Measurements from ENCODE around the gene MED16. TPM values are rescaled to one million over a fixed set of nuclear protein-coding genes. Genes with fewer than 3 reads are reported as not detected.
A peak's percentile ranks its signal among the peaks of the same experiment; 100 is the strongest.

MED16 gene
- total RNA-seq, 1 experiment from 2014 or later, result 69.1 TPM

GRCh38 chr19:897442-898039, 4.6 kb upstream of the MED16 start:
- no peak overlapping the region for H3K4me3 Mint-ChIP-seq (ENCODE audit: unreplicated experiment)
- ChIA-PET POLR2A (no interaction called here), CTCF (no interaction called here)
- no peaks in the 10 kb centered on the region for H3K4me1 ChIP-seq
- DNase-seq, result peak in 1 of 2 experiments; percentile 59
- H3K4me1 Mint-ChIP-seq (ENCODE audit: low read depth, unreplicated experiment), result no peaks in the 10 kb centered on the region
- H3K9me3 Mint-ChIP-seq (ENCODE audit: unreplicated experiment), result no peaks in the 10 kb centered on the region
- no peak overlapping the region for H3K4me3 ChIP-seq (ENCODE audit: low read depth, low read length)
- H3K36me3 Mint-ChIP-seq (ENCODE audit: insufficient read depth, unreplicated experiment), result peaks cover 50% of the 10 kb centered on the region
- intact Hi-C loops (cut with micrococcal nuclease; ENCODE audit: unreplicated experiment), result no loop called here
- no peaks in the 10 kb centered on the region for H3K27me3 ChIP-seq (replicated peaks; ENCODE audit: control insufficient read depth, insufficient read depth, low read length)
- H3K9me3 ChIP-seq, result no peaks in the 10 kb centered on the region
- H3K27me3 Mint-ChIP-seq (ENCODE audit: insufficient read depth, unreplicated experiment), result no peaks in the 10 kb centered on the region
- peak; percentile 28 for TF ChIP-seq CTCF (IDR thresholded peaks at IDR 0.05; ENCODE audit: insufficient read depth in 1 of 2, low read depth in 1 of 2, low read length in 1 of 2, severe bottlenecking in 1 of 2, unreplicated experiment in 1 of 2)
- no peaks in the 10 kb centered on the region for H3K36me3 ChIP-seq (ENCODE audit: control insufficient read depth, insufficient read depth, low read length)
- H3K27ac Mint-ChIP-seq (ENCODE audit: unreplicated experiment), result no peak overlapping the region
- no TSS peak for BruUV-seq (replicated peaks)

- TF ChIP-seq CTCF (IDR thresholded peaks at IDR 0.05; ENCODE audit: insufficient read depth in 1 of 2, low read depth in 1 of 2, low read length in 1 of 2, severe bottlenecking in 1 of 2, unreplicated experiment in 1 of 2), result no peak
- no peaks in the 10 kb centered on the region for H3K4me1 ChIP-seq
- no peaks in the 10 kb centered on the region for H3K9me3 ChIP-seq
- CTCF ChIA-PET, result no interaction called here
- H3K27me3 ChIP-seq (replicated peaks; ENCODE audit: control insufficient read depth, insufficient read depth, low read length), result no peaks in the 10 kb centered on the region
- Mint-ChIP-seq H3K36me3 (ENCODE audit: insufficient read depth, unreplicated experiment) (peaks cover 47% of the 10 kb centered on the region), H3K4me1 (ENCODE audit: low read depth, unreplicated experiment) (no peaks in the 10 kb centered on the region), H3K9me3 (ENCODE audit: unreplicated experiment) (no peaks in the 10 kb centered on the region), H3K4me3 (ENCODE audit: unreplicated experiment) (no peak overlapping the region), H3K27me3 (ENCODE audit: insufficient read depth, unreplicated experiment) (no peaks in the 10 kb centered on the region), H3K27ac (ENCODE audit: unreplicated experiment) (no peak overlapping the region)
- no peaks in the 10 kb centered on the region for H3K36me3 ChIP-seq (ENCODE audit: control insufficient read depth, insufficient read depth, low read length)
- no peak overlapping the region for H3K4me3 ChIP-seq (ENCODE audit: low read depth, low read length)
- intact Hi-C loops (cut with micrococcal nuclease; ENCODE audit: unreplicated experiment), result no loop called here
- POLR2A ChIA-PET, result no interaction called here
- no TSS peak for BruUV-seq (replicated peaks)
- DNase-seq, result no peak
These were observed 4.0 kb upstream of the MED16 start for GRCh38 chr19:896999-897398.

- Mint-ChIP-seq H3K27me3 (ENCODE audit: insufficient read depth, unreplicated experiment) (no peaks in the 10 kb centered on the region), H3K36me3 (ENCODE audit: insufficient read depth, unreplicated experiment) (peaks cover 42% of the 10 kb centered on the region), H3K27ac (ENCODE audit: unreplicated experiment) (no peak overlapping the region), H3K4me1 (ENCODE audit: low read depth, unreplicated experiment) (no peaks in the 10 kb centered on the region), H3K4me3 (ENCODE audit: unreplicated experiment) (no peak overlapping the region), H3K9me3 (ENCODE audit: unreplicated experiment) (no peaks in the 10 kb centered on the region)
- DNase-seq, result no peak
- Histone ChIP-seq H3K9me3 (no peaks in the 10 kb centered on the region), H3K4me1 (no peaks in the 10 kb centered on the region), H3K36me3 (ENCODE audit: control insufficient read depth, insufficient read depth, low read length) (no peaks in the 10 kb centered on the region), H3K27me3 (replicated peaks; ENCODE audit: control insufficient read depth, insufficient read depth, low read length) (no peaks in the 10 kb centered on the region), H3K4me3 (ENCODE audit: low read depth, low read length) (no peak overlapping the region)
- TF ChIP-seq CTCF (IDR thresholded peaks at IDR 0.05; ENCODE audit: insufficient read depth in 1 of 2, low read depth in 1 of 2, low read length in 1 of 2, severe bottlenecking in 1 of 2, unreplicated experiment in 1 of 2), result no peak
- ChIA-PET CTCF (no interaction called here), POLR2A (no interaction called here)
- no TSS peak for BruUV-seq (replicated peaks)
- intact Hi-C loops (cut with micrococcal nuclease; ENCODE audit: unreplicated experiment), result no loop called here
These were observed 3.4 kb upstream of the MED16 start for GRCh38 chr19:896434-896833.
